ENCODE measurements around the gene CADPS.

Gene CADPS

GRCh38 chr3:62874711-62875557 is at the start of gene CADPS:
TSS of gene CADPS (minus strand) at chr3:62875416. CDS start at chr3:62875029, 387 bp downstream.
- no peak for DNase-seq (ENCODE audit: low spot score)

- DNase-seq (ENCODE audit: low spot score): no peak
These were observed 47.9 kb upstream of the CADPS start for GRCh38 chr3:62923066-62923465.

GRCh38 chr3:62922326-62922725 is 47.1 kb upstream of the CADPS start:
- no peak for DNase-seq (ENCODE audit: low spot score)

GRCh38 chr3:62920466-62920784 is 45.2 kb upstream of the CADPS start:
- DNase-seq (ENCODE audit: low spot score): no peak

- DNase-seq (ENCODE audit: low spot score): no peak
These were observed 44.7 kb upstream of the CADPS start for GRCh38 chr3:62919784-62920465.

- DNase-seq (ENCODE audit: low spot score): no peak
These were observed 43.6 kb upstream of the CADPS start for GRCh38 chr3:62918777-62919176.

GRCh38 chr3:62918131-62918530 is 42.9 kb upstream of the CADPS start:
- no peak for DNase-seq (ENCODE audit: low spot score)

- no peak for DNase-seq (ENCODE audit: low spot score)
These were observed 36.3 kb upstream of the CADPS start for GRCh38 chr3:62911526-62911925.

GRCh38 chr3:62905331-62905730 is 30.1 kb upstream of the CADPS start:
- no peak for DNase-seq (ENCODE audit: low spot score)

- DNase-seq (ENCODE audit: low spot score): no peak
These were observed 23.6 kb upstream of the CADPS start for GRCh38 chr3:62898530-62899496.

GRCh38 chr3:62895901-62896300 is 20.7 kb upstream of the CADPS start:
- DNase-seq (ENCODE audit: low spot score): no peak

GRCh38 chr3:62892951-62893350 is 17.7 kb upstream of the CADPS start:
- DNase-seq (ENCODE audit: low spot score): no peak

GRCh38 chr3:62892045-62892444 is 16.8 kb upstream of the CADPS start:
- DNase-seq (ENCODE audit: low spot score): no peak

- no peak for DNase-seq (ENCODE audit: low spot score)
These were observed 13.6 kb upstream of the CADPS start for GRCh38 chr3:62888778-62889177.

- no peak for DNase-seq (ENCODE audit: low spot score)
These were observed 13.0 kb upstream of the CADPS start for GRCh38 chr3:62888180-62888579.

- DNase-seq (ENCODE audit: low spot score): no peak
These were observed 9.9 kb upstream of the CADPS start for GRCh38 chr3:62885136-62885535.

- no peak for DNase-seq (ENCODE audit: low spot score)
These were observed 9.1 kb upstream of the CADPS start for GRCh38 chr3:62884096-62884870.

- DNase-seq (ENCODE audit: low spot score): no peak
These were observed 7.5 kb upstream of the CADPS start for GRCh38 chr3:62882676-62883200.

GRCh38 chr3:62876064-62876463 is 848 bp upstream of the CADPS start:
- no peak for DNase-seq (ENCODE audit: low spot score)

GRCh38 chr3:62875558-62876002 is 364 bp upstream of the CADPS start:
- no peak for DNase-seq (ENCODE audit: low spot score)

Measured in left forelimb (tissue), 1 donor.